H1 (cell line): Measurements from ENCODE around the gene FGF11. TPM values are rescaled to one million over a fixed set of nuclear protein-coding genes. Genes with fewer than 3 reads are reported as not detected.

ENCODE experiments used
- CTCF ChIA-PET: fragments of 300-600 bp; sonication (Branson Sonifier 250); formaldehyde crosslinking; loops from one replicate; lab custom pipeline; 2021; ENCODE audit not compliant: partially characterized antibody; lab: Charles Lee
- POLR2A ChIA-PET: fragments of 300-600 bp; sonication (Branson Sonifier 250); formaldehyde crosslinking; loops from one replicate; lab custom pipeline; 2021; ENCODE audit warnings: inconsistent platforms; ENCODE audit not compliant: partially characterized antibody; lab: Charles Lee
- DNase-seq, 2 experiments: peaks; one replicate each; pipeline versions ENCODE4 v3.0.0 to v3.0.0-alpha.2; 2010 to 2022; ENCODE audit warnings: low spot score in 2 of 2, low read depth in 1 of 2, mixed read lengths in 1 of 2
- FAIRE-seq: peaks from 2 replicates; lab custom pipeline; 2011; peaks lifted over from hg19 to GRCh38; lab: Jason Lieb, UNC
- H2AFZ ChIP-seq: 2 replicates; pipeline ENCODE4 v1.8.1; 2012; ENCODE audit warnings: low read length, inconsistent platforms
- H2AK5ac ChIP-seq: 2 replicates; pipeline ENCODE4 v1.6.1; 2013; ENCODE audit warnings: low read depth, low read length
- H2BK120ac ChIP-seq: replicated peaks from 2 replicates; pipeline ENCODE3; 2013; ENCODE audit warnings: low read depth, low read length, inconsistent platforms
- H2BK12ac ChIP-seq: 2 replicates; pipeline ENCODE4 v1.6.1; 2013; ENCODE audit warnings: low read depth, low read length
- H2BK15ac ChIP-seq: 2 replicates; pipeline ENCODE4 v1.6.1; 2013; ENCODE audit warnings: low read length
- H2BK20ac ChIP-seq: 2 replicates; pipeline ENCODE4 v1.6.1; 2013; ENCODE audit warnings: low read length
- H2BK5ac ChIP-seq: 2 replicates; pipeline ENCODE4 v1.6.1; 2013; ENCODE audit warnings: low read depth, low read length
- H3K14ac ChIP-seq: 2 replicates; pipeline ENCODE4 v1.6.1; 2013; ENCODE audit warnings: inconsistent platforms; ENCODE audit not compliant: insufficient read length
- H3K18ac ChIP-seq: 2 replicates; pipeline ENCODE4 v1.6.1; 2013; ENCODE audit warnings: low read length; ENCODE audit errors: extremely low read depth
- H3K23ac ChIP-seq: 2 replicates; pipeline ENCODE4 v1.6.1; 2013; ENCODE audit warnings: inconsistent platforms; ENCODE audit not compliant: insufficient read length
- H3K23me2 ChIP-seq: 2 replicates; pipeline ENCODE4 v1.6.1; 2013; ENCODE audit warnings: low read depth, low read length
- H3K27ac ChIP-seq: 2 replicates; pipeline ENCODE4 v1.6.1; 2011; ENCODE audit warnings: low read depth, low read length, inconsistent platforms
- H3K27me3 ChIP-seq, 4 experiments: replicated peaks in 1 of 4; 1 replicate in 1 of 4; 2 replicates in 3 of 4; pipeline versions ENCODE4 v1.6.1 to v1.8.1; 2011 to 2013; ENCODE audit warnings: low read length in 3 of 4, mild to moderate bottlenecking in 3 of 4, inconsistent platforms in 2 of 4, mixed read lengths in 2 of 4, moderate library complexity in 1 of 4; ENCODE audit not compliant: control insufficient read depth in 3 of 4, insufficient read depth in 3 of 4; ENCODE audit errors: extremely low read depth in 1 of 4
- H3K36me3 ChIP-seq, 4 experiments: 2 replicates each; pipeline versions ENCODE4 v1.6.1 to v1.8.1; 2011 to 2013; ENCODE audit warnings: mild to moderate bottlenecking in 4 of 4, low read length in 3 of 4, moderate library complexity in 2 of 4, control low read depth in 1 of 4, inconsistent platforms in 1 of 4; ENCODE audit not compliant: insufficient read depth in 4 of 4, control insufficient read depth in 2 of 4
- H3K4ac ChIP-seq: replicated peaks from 2 replicates; pipeline ENCODE3; 2013; ENCODE audit warnings: low read length, low read depth, mixed read lengths, inconsistent platforms; ENCODE audit not compliant: insufficient read length
- H3K4me1 ChIP-seq, 4 experiments: replicated peaks in 1 of 4; 1 replicate in 1 of 4; 2 replicates in 3 of 4; pipeline versions ENCODE4 v1.6.1 to v1.8.1; 2011 to 2013; ENCODE audit warnings: low read length in 3 of 4, inconsistent platforms in 2 of 4, mixed read lengths in 1 of 4; ENCODE audit not compliant: insufficient read depth in 4 of 4, control insufficient read depth in 3 of 4
- H3K4me2 ChIP-seq, 2 experiments: 2 replicates each; pipeline versions ENCODE4 v1.6.1 to v1.8.1; 2011 to 2013; ENCODE audit warnings: low read depth in 2 of 2, low read length in 2 of 2, control low read depth in 1 of 2, inconsistent platforms in 1 of 2, mild to moderate bottlenecking in 1 of 2; ENCODE audit not compliant: insufficient read depth in 1 of 2
- H3K4me3 ChIP-seq, 4 experiments: fragments of 200-600, 300-600 bp in 1 of 4; sonication (generic), shearing (Covaris generic), sonication (Bioruptor Twin) in 1 of 4; 2 replicates each; pipeline versions ENCODE4 v1.5.1 to v1.8.1; 2011 to 2016; ENCODE audit warnings: low read length in 4 of 4, low read depth in 3 of 4, control low read depth in 2 of 4, inconsistent platforms in 2 of 4, mild to moderate bottlenecking in 2 of 4, mixed read lengths in 1 of 4, moderate library complexity in 1 of 4; ENCODE audit not compliant: insufficient read depth in 2 of 4; ENCODE audit errors: extremely low read depth in 1 of 4
- H3K56ac ChIP-seq: replicated peaks from 2 replicates; pipeline ENCODE3; 2013; ENCODE audit warnings: low read depth, mild to moderate bottlenecking, mixed read lengths, low read length, inconsistent platforms; ENCODE audit not compliant: insufficient read length
- H3K79me1 ChIP-seq: 2 replicates; pipeline ENCODE4 v1.6.1; 2013; ENCODE audit warnings: low read depth, low read length, control low read depth
- H3K79me2 ChIP-seq, 2 experiments: 2 replicates each; pipeline versions ENCODE4 v1.6.1 to v1.8.1; 2012 to 2013; ENCODE audit warnings: low read length in 2 of 2, mild to moderate bottlenecking in 2 of 2, inconsistent platforms in 1 of 2; ENCODE audit not compliant: insufficient read depth in 2 of 2, control insufficient read depth in 1 of 2
- H3K9ac ChIP-seq, 4 experiments: replicated peaks in 1 of 4; 1 replicate in 1 of 4; 2 replicates in 3 of 4; pipeline versions ENCODE4 v1.6.1 to v1.8.1; 2011 to 2013; ENCODE audit warnings: low read depth in 3 of 4, low read length in 3 of 4, control low read depth in 2 of 4, mild to moderate bottlenecking in 2 of 4, moderate library complexity in 2 of 4, inconsistent platforms in 1 of 4; ENCODE audit errors: extremely low read depth in 1 of 4
- H3K9me3 ChIP-seq, 2 experiments: 2 replicates each; pipeline versions ENCODE4 v1.6.1 to v1.8.1; 2012 to 2013; ENCODE audit warnings: mild to moderate bottlenecking in 2 of 2, moderate library complexity in 2 of 2, control low read depth in 1 of 2, inconsistent platforms in 1 of 2, low read depth in 1 of 2, low read length in 1 of 2, mixed read lengths in 1 of 2; ENCODE audit not compliant: insufficient read depth in 2 of 2
- H4K20me1 ChIP-seq, 2 experiments: replicated peaks in 1 of 2; 2 replicates each; pipeline versions ENCODE3 to v1.8.1; 2011 to 2013; ENCODE audit warnings: inconsistent platforms in 2 of 2, low read length in 2 of 2, mild to moderate bottlenecking in 1 of 2; ENCODE audit not compliant: insufficient read depth in 2 of 2, control insufficient read depth in 1 of 2
- H4K5ac ChIP-seq: 2 replicates; pipeline ENCODE4 v1.6.1; 2013; ENCODE audit warnings: low read length, low read depth, mixed read lengths, inconsistent platforms; ENCODE audit not compliant: insufficient read length
- H4K8ac ChIP-seq: 2 replicates; pipeline ENCODE4 v1.8.0; 2013; ENCODE audit warnings: mild to moderate bottlenecking, moderate library complexity, low read length, inconsistent platforms; ENCODE audit not compliant: insufficient read depth; ENCODE audit errors: extremely low read depth
- H4K91ac ChIP-seq: replicated peaks from 2 replicates; pipeline ENCODE3; 2013; ENCODE audit warnings: low read length, mixed read lengths, inconsistent platforms; ENCODE audit not compliant: insufficient read length
- ATF2 ChIP-seq: IDR thresholded peaks from 2 replicates; pipeline ENCODE4 v1.6.1; 2012; ENCODE audit warnings: low read length, inconsistent platforms
- BACH1 ChIP-seq: IDR thresholded peaks from 2 replicates; pipeline ENCODE4 v1.6.1; 2012; ENCODE audit warnings: low read length, improper control_type of control experiment
- CREB1 ChIP-seq: IDR thresholded peaks from 2 replicates; pipeline ENCODE4 v1.6.1; 2012; ENCODE audit warnings: inconsistent platforms
- JUN ChIP-seq: IDR thresholded peaks from 2 replicates; pipeline ENCODE4 v1.6.1; 2011; ENCODE audit warnings: low read depth, mild to moderate bottlenecking, improper control_type of control experiment, low read length
- PHF8 ChIP-seq: fragments of 200-600 bp; sonication (generic); conservative IDR thresholded peaks from 2 replicates; pipeline ENCODE4 v1.7.1; 2012; ENCODE audit warnings: low read depth, mild to moderate bottlenecking, inconsistent platforms, low read length, moderate library complexity
- YY1 ChIP-seq: IDR thresholded peaks from 2 replicates; pipeline ENCODE4 v1.6.1; 2011; ENCODE audit warnings: low read depth, mild to moderate bottlenecking, low read length
- WGBS, 2 experiments: shearing (Covaris generic) in 1 of 2; methylation state at CpG; one replicate each; pipeline versions ENCODE4 v1.1.6 to v1.1.7; 2013 to 2015; ENCODE audit warnings: low lambda C conversion rate in 2 of 2, mixed read lengths in 2 of 2, inconsistent platforms in 1 of 2, low coverage in 1 of 2, missing lambda C conversion rate in 1 of 2; ENCODE audit not compliant: insufficient replicate concordance in 2 of 2, insufficient coverage in 1 of 2, insufficient read length in 1 of 2; ENCODE audit errors: extremely low coverage in 1 of 2, missing lambda C conversion rate in 1 of 2; 5-methylcytosine and 5-hydroxymethylcytosine counted together
- polyA plus RNA-seq, 7 experiments: library from polyadenylated mRNA; depleted of rRNA in 3 of 7; stranded (reverse) in 5 of 7; unstranded in 2 of 7; fragments of >200 nt in 5 of 7; fragments of 200-250 nt in 2 of 7; gene quantifications; 1 replicate in 5 of 7; 2 replicates in 1 of 7; 4 replicates in 1 of 7; pipeline versions ENCODE4 v1.2.1 to v1.2.3, GENCODE V29; 2011 to 2013; ENCODE audit warnings: missing spikeins in 2 of 7, mixed read lengths in 2 of 7
- total RNA-seq: library from RNA; stranded (reverse); fragmentation: NEBNext Ultra II Directional; extraction: Animal tissue kit (Norgen Biotek cat#: 25700); gene quantifications from 2 replicates; pipeline ENCODE4 v1.2.1, GENCODE V29; 2021
- TF ChIP-seq, protein P1 (sequence below), 3 experiments: IDR thresholded peaks; 1 replicate in 2 of 3; 2 replicates in 1 of 3; pipeline versions ENCODE4 v1.5.1 to v1.6.1; 2011; ENCODE audit warnings: low read length in 3 of 3, mild to moderate bottlenecking in 3 of 3, inconsistent platforms in 2 of 3, low read depth in 1 of 3, moderate library complexity in 1 of 3; ENCODE audit not compliant: insufficient read depth in 1 of 3; ENCODE audit errors: control extremely low read depth in 1 of 3

FGF11 gene
- total and polyA plus RNA-seq, 2 of the 8 experiments (the other 6 are each of a cell fraction or from before 2014, with no cell fraction given): 11.8 to 26.1 TPM

GRCh38 chr17:7440113-7440833, 961 bp downstream of the FGF11 start:
- DNase-seq: peak in 1 of 2 experiments; percentile 90
- H2BK15ac ChIP-seq: no peak overlapping the region
- 2% methylated on average over 37 of the region's 46 CpGs; no CpG with 5 or more reads in 1 of the 2 experiments for WGBS, 2 experiments
- H3K27ac ChIP-seq: peak overlapping the region; percentile 98
- ChIA-PET CTCF (interaction anchor here (0.7 to 5.4 kb wide), 19 partner anchors 8 to 144 kb away, joined by 3 to 26 read pairs (median 3); partner anchors contain the start of genes NLGN2, SLC35G6, SPEM2 and TMEM256), POLR2A (interaction anchor here (0.6 to 15.5 kb wide), 24 partner anchors 8 to 247 kb away, joined by 3 to 339 read pairs (median 4); partner anchors contain the start of genes ACAP1, NLGN2, POLR2A and SLC35G6)
- peak overlapping the region; percentile 91 for H3K4me2 ChIP-seq
- H2BK120ac ChIP-seq: peak overlapping the region; percentile 57
- H3K18ac ChIP-seq: peak overlapping the region; percentile 100
- H4K20me1 ChIP-seq: no peaks in the 10 kb centered on the region
- H3K79me2 ChIP-seq: no peaks in the 10 kb centered on the region
- peaks cover 2 to 19% (median 13%) of the 10 kb centered on the region in 4 experiments; a peak in 6 of 7 replicates for H3K27me3 ChIP-seq
- H2AK5ac ChIP-seq: no peak overlapping the region
- H2BK5ac ChIP-seq: peak overlapping the region; percentile 90
- peaks cover 34% of the 10 kb centered on the region for H3K23me2 ChIP-seq
- H3K9ac ChIP-seq: peak overlapping the region; percentile 73 to 95 (median 92)
- peak overlapping the region; percentile 97; the same call in 1 of the 2 replicates for H4K8ac ChIP-seq
- H3K56ac ChIP-seq: peak overlapping the region; percentile 92
- no peak for FAIRE-seq
- H3K14ac ChIP-seq: no peak overlapping the region
- peak overlapping the region; percentile 95 for H4K5ac ChIP-seq
- peak overlapping the region; percentile 94 for H4K91ac ChIP-seq
- H3K79me1 ChIP-seq: no peaks in the 10 kb centered on the region
- no peaks in the 10 kb centered on the region for H3K36me3 ChIP-seq
- H3K4me3 ChIP-seq: peak overlapping the region; percentile 50 to 83 (median 67)
- H2BK20ac ChIP-seq: no peak overlapping the region
- peaks cover 3 to 35% (median 17%) of the 10 kb centered on the region in 4 experiments for H3K4me1 ChIP-seq
- no peak overlapping the region for H3K23ac ChIP-seq
- H3K9me3 ChIP-seq: no peaks in the 10 kb centered on the region
- H2AFZ ChIP-seq: no peak overlapping the region; the same call in 1 of the 2 replicates
- peak overlapping the region; percentile 58 for H3K4ac ChIP-seq
- peak overlapping the region; percentile 80; the same call in 1 of the 2 replicates for H2BK12ac ChIP-seq
- TF ChIP-seq YY1 (no peak), BACH1 (no peak), ATF2 (no peak), CREB1 (no peak; the same call in 1 of the 2 replicates), JUN (no peak), PHF8 (0 out of 2 replicates have a peak, but pooled peaks have one; percentile 31)
- TF ChIP-seq, protein P1, sequence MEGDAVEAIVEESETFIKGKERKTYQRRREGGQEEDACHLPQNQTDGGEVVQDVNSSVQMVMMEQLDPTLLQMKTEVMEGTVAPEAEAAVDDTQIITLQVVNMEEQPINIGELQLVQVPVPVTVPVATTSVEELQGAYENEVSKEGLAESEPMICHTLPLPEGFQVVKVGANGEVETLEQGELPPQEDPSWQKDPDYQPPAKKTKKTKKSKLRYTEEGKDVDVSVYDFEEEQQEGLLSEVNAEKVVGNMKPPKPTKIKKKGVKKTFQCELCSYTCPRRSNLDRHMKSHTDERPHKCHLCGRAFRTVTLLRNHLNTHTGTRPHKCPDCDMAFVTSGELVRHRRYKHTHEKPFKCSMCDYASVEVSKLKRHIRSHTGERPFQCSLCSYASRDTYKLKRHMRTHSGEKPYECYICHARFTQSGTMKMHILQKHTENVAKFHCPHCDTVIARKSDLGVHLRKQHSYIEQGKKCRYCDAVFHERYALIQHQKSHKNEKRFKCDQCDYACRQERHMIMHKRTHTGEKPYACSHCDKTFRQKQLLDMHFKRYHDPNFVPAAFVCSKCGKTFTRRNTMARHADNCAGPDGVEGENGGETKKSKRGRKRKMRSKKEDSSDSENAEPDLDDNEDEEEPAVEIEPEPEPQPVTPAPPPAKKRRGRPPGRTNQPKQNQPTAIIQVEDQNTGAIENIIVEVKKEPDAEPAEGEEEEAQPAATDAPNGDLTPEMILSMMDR (IDR thresholded peaks at IDR 0.05; ENCODE audit: control extremely low read depth in 1 of 3, insufficient read depth in 1 of 3, low read depth in 1 of 3, low read length in 3 of 3): no peak
